Measurements from ENCODE around the gene SLC27A2. TPM values are rescaled to one million over a fixed set of nuclear protein-coding genes. Genes with fewer than 3 reads are reported as not detected.
"Not testable (repeated sequence)": the region's sequence is repeated elsewhere in the genome, so short reads cannot be mapped to it uniquely, and the experiment has no call there.

Gene SLC27A2
- total RNA-seq, 1 experiment from 2014 or later, result not detected

GRCh38 chr15:50186752-50187151, 4.8 kb downstream of the SLC27A2 start:
- in situ Hi-C loops (cut with HindIII; ENCODE audit: low sequenced_read_pairs), result no loop called here
- DNase-seq (ENCODE audit: low spot score), result no peak

- in situ Hi-C loops (cut with HindIII; ENCODE audit: low sequenced_read_pairs), result no loop called here
- no peak for DNase-seq (ENCODE audit: low spot score)
These were observed 5.5 kb downstream of the SLC27A2 start for GRCh38 chr15:50187525-50187924.

GRCh38 chr15:50187997-50188396, 6.0 kb downstream of the SLC27A2 start:
- in situ Hi-C loops (cut with HindIII; ENCODE audit: low sequenced_read_pairs), result no loop called here
- DNase-seq (ENCODE audit: low spot score), result no peak

- in situ Hi-C loops (cut with HindIII; ENCODE audit: low sequenced_read_pairs); DNase-seq (ENCODE audit: low spot score): not testable (repeated sequence)
These were observed 6.8 kb downstream of the SLC27A2 start for GRCh38 chr15:50188793-50189192.

- DNase-seq (ENCODE audit: low spot score), result no peak
- in situ Hi-C loops (cut with HindIII; ENCODE audit: low sequenced_read_pairs), result no loop called here
These were observed 7.6 kb downstream of the SLC27A2 start for GRCh38 chr15:50189633-50190032.

- in situ Hi-C loops (cut with HindIII; ENCODE audit: low sequenced_read_pairs), result no loop called here
- DNase-seq (ENCODE audit: low spot score), result no peak
These were observed 8.2 kb downstream of the SLC27A2 start for GRCh38 chr15:50190166-50190570.

- in situ Hi-C loops (cut with HindIII; ENCODE audit: low sequenced_read_pairs), result no loop called here
- no peak for DNase-seq (ENCODE audit: low spot score)
These were observed 8.7 kb downstream of the SLC27A2 start for GRCh38 chr15:50190723-50191122.

- no peak for DNase-seq (ENCODE audit: low spot score)
- in situ Hi-C loops (cut with HindIII; ENCODE audit: low sequenced_read_pairs), result no loop called here
These were observed 10.2 kb downstream of the SLC27A2 start for GRCh38 chr15:50192164-50192563.

GRCh38 chr15:50192926-50193620, 11.1 kb downstream of the SLC27A2 start:
- in situ Hi-C loops (cut with HindIII; ENCODE audit: low sequenced_read_pairs), result no loop called here

GRCh38 chr15:50202003-50202402, 20.0 kb downstream of the SLC27A2 start:
- in situ Hi-C loops (cut with HindIII; ENCODE audit: low sequenced_read_pairs), result no loop called here
- no peak for DNase-seq (ENCODE audit: low spot score)

More at GRCh38 chr15:50192926-50193620, 11.1 kb downstream of the SLC27A2 start:
- DNase-seq (ENCODE audit: low spot score), result no peak

- in situ Hi-C loops (cut with HindIII; ENCODE audit: low sequenced_read_pairs), result no loop called here
- DNase-seq (ENCODE audit: low spot score), result no peak
These were observed 24.0 kb downstream of the SLC27A2 start for GRCh38 chr15:50206020-50206419.

- in situ Hi-C loops (cut with HindIII; ENCODE audit: low sequenced_read_pairs), result no loop called here
- DNase-seq (ENCODE audit: low spot score), result no peak
These were observed 27.8 kb downstream of the SLC27A2 start for GRCh38 chr15:50209809-50210208.

GRCh38 chr15:50210462-50211157, 28.6 kb downstream of the SLC27A2 start:
- no peak for DNase-seq (ENCODE audit: low spot score)
- in situ Hi-C loops (cut with HindIII; ENCODE audit: low sequenced_read_pairs), result no loop called here

GRCh38 chr15:50218291-50218690, 36.3 kb downstream of the SLC27A2 start:
- no peak for DNase-seq (ENCODE audit: low spot score)
- in situ Hi-C loops (cut with HindIII; ENCODE audit: low sequenced_read_pairs), result no loop called here

- in situ Hi-C loops (cut with HindIII; ENCODE audit: low sequenced_read_pairs), result no loop called here
These were observed 36.7 kb downstream of the SLC27A2 start for GRCh38 chr15:50218691-50219090.

GRCh38 chr15:50219820-50220219, 37.8 kb downstream of the SLC27A2 start:
- in situ Hi-C loops (cut with HindIII; ENCODE audit: low sequenced_read_pairs), result no loop called here
- DNase-seq (ENCODE audit: low spot score), result no peak

More at GRCh38 chr15:50218691-50219090, 36.7 kb downstream of the SLC27A2 start:
- DNase-seq (ENCODE audit: low spot score), result no peak

- no peak for DNase-seq (ENCODE audit: low spot score)
- in situ Hi-C loops (cut with HindIII; ENCODE audit: low sequenced_read_pairs), result no loop called here
These were observed 40.2 kb downstream of the SLC27A2 start for GRCh38 chr15:50222181-50222580.

GRCh38 chr15:50224606-50225005, 42.6 kb downstream of the SLC27A2 start:
- in situ Hi-C loops (cut with HindIII; ENCODE audit: low sequenced_read_pairs), result no loop called here
- no peak for DNase-seq (ENCODE audit: low spot score)

- DNase-seq (ENCODE audit: low spot score), result no peak
- in situ Hi-C loops (cut with HindIII; ENCODE audit: low sequenced_read_pairs), result no loop called here
These were observed 43.1 kb downstream of the SLC27A2 start for GRCh38 chr15:50225057-50225456.

GRCh38 chr15:50225938-50226337, 43.9 kb downstream of the SLC27A2 start:
- in situ Hi-C loops (cut with HindIII; ENCODE audit: low sequenced_read_pairs), result no loop called here
- no peak for DNase-seq (ENCODE audit: low spot score)

GRCh38 chr15:50227076-50227475, 45.1 kb downstream of the SLC27A2 start:
- no peak for DNase-seq (ENCODE audit: low spot score)
- in situ Hi-C loops (cut with HindIII; ENCODE audit: low sequenced_read_pairs), result no loop called here

All from G401 (cell line).